ENCODE results near the gene PTBP1. TPM values are rescaled to one million over a fixed set of nuclear protein-coding genes. Genes with fewer than 3 reads are reported as not detected.
A peak's percentile ranks its signal among the peaks of the same experiment; 100 is the strongest.

Gene PTBP1
- total and polyA plus RNA-seq, 9 of the 15 experiments (the other 6 are each of a cell fraction or from before 2014, with no cell fraction given), result 14.0 to 759 (median 234) TPM

GRCh38 chr19:791567-792305, 5.5 kb upstream of the PTBP1 start (continued):
- TF ChIP-seq HDAC2 (IDR thresholded peaks at IDR 0.05), result no peak
- TF ChIP-seq SP2 (IDR thresholded peaks at IDR 0.05; ENCODE audit: extremely low read depth, low read depth, low read length, poor library complexity, severe bottlenecking), result no peak
- no peak for TF ChIP-seq ZNF232 (CRISPR knock-in tag; IDR thresholded peaks at IDR 0.05)
- peak; percentile 24; the same call in 1 of the 2 replicates for TF ChIP-seq FOSL1 (tag; conservative IDR thresholded peaks at IDR 0.05)
- peak; percentile 22; the same call in 1 of the 2 replicates for TF ChIP-seq LEF1 (IDR thresholded peaks at IDR 0.05)
- no peak for TF ChIP-seq NR4A1 (CRISPR knock-in tag; IDR thresholded peaks at IDR 0.05)
- TF ChIP-seq NR4A1 (tag; IDR thresholded peaks at IDR 0.05), result 0 out of 2 replicates have a peak, but pooled peaks have one; percentile 47
- no peak for TF ChIP-seq PTTG1 (tag; IDR thresholded peaks at IDR 0.05; ENCODE audit: low read depth)
- TF ChIP-seq PHTF2 (CRISPR knock-in tag; IDR thresholded peaks at IDR 0.05), result no peak
- no peak for TF ChIP-seq MTF1 (CRISPR knock-in tag; IDR thresholded peaks at IDR 0.05; ENCODE audit: borderline replicate concordance)
- TF ChIP-seq MXI1 (IDR thresholded peaks at IDR 0.05; ENCODE audit: low read depth, low read length), result no peak
- TF ChIP-seq TOE1 (IDR thresholded peaks at IDR 0.05; ENCODE audit: borderline replicate concordance), result no peak
- TF ChIP-seq TOE1 (CRISPR knock-in tag; IDR thresholded peaks at IDR 0.05; ENCODE audit: borderline replicate concordance, low read depth), result no peak
- TF ChIP-seq NCOA6 (IDR thresholded peaks at IDR 0.05), result no peak
- no peak for TF ChIP-seq CTCF (IDR thresholded peaks at IDR 0.05 in 2 of 3, conservative IDR thresholded peaks at IDR 0.05 in 1 of 3; ENCODE audit: insufficient read depth in 2 of 3, low read depth in 1 of 3, low read length in 3 of 3)
- no peak for TF ChIP-seq CBX2 (IDR thresholded peaks at IDR 0.05; ENCODE audit: insufficient read depth, low read length, poor library complexity, severe bottlenecking)
- TF ChIP-seq TGIF2 (CRISPR knock-in tag; IDR thresholded peaks at IDR 0.05), result no peak
- TF ChIP-seq POLR2G (IDR thresholded peaks at IDR 0.05; ENCODE audit: low read depth, low read length), result 0 out of 2 replicates have a peak, but pooled peaks have one; percentile 7
- no peak for TF ChIP-seq ZBTB1 (CRISPR knock-in tag; IDR thresholded peaks at IDR 0.05; ENCODE audit: borderline replicate concordance, low read depth)
- TF ChIP-seq THRAP3 (IDR thresholded peaks at IDR 0.05; ENCODE audit: borderline replicate concordance), result no peak
- TF ChIP-seq HDAC3 (IDR thresholded peaks at IDR 0.05; ENCODE audit: borderline replicate concordance, partially characterized antibody), result peak; percentile 63
- 0 out of 2 replicates have a peak, but pooled peaks have one; percentile 15 for TF ChIP-seq ZNF644 (tag; IDR thresholded peaks at IDR 0.05; ENCODE audit: low read depth)
- TF ChIP-seq BCLAF1 (IDR thresholded peaks at IDR 0.05; ENCODE audit: borderline replicate concordance in 1 of 2, control insufficient read depth in 1 of 2, low read depth in 2 of 2, low read length in 1 of 2), result no peak
- TF ChIP-seq PML (IDR thresholded peaks at IDR 0.05; ENCODE audit: low read length), result no peak; the same call in 1 of the 2 replicates

All from K562 (cell line).